AG09319 (cell line): ENCODE data around the gene SYTL2.

ENCODE experiments used
- DNase-seq: peaks from one replicate; pipeline ENCODE4 v3.0.0-alpha.2; 2010; ENCODE audit warnings: low read depth; ENCODE audit errors: extremely low read depth
- CTCF ChIP-seq: IDR thresholded peaks from 2 replicates; pipeline ENCODE4 v1.5.1; 2011; ENCODE audit warnings: low read depth, mild to moderate bottlenecking, inconsistent platforms, low read length, moderate library complexity

Gene SYTL2

DNA sequence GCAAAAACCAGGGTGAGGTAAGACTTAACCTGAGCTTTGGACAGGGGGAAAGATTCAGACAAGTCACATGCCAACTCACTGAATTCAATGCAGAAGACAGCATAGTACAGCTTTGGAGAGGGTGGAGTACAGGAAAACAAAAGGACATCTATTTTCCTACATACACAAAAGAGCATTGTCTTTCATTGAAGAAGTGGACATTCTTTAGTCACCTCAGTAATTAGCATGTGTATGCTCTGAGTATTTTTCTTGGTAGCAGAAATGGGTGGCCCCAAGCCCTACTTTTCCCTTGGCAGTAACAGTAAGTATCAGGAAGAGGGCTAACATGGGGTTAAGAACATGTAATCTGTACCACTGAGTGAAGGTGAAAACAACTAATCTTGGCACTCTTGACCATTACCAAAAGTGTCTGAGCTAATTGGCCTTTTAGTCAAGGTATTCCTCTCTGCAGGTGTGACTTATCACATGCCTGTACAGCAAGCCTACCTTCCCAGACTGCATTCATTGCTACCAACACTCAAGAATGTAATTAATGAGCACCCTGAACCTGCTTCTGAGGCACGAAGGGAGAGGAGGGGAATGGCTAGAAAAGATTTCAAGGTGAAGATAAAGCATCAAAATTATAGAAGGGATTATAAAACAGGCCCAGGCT is 33.9 kb downstream of the SYTL2 start:
- no peak for TF ChIP-seq CTCF
- DNase-seq, result no peak

DNA sequence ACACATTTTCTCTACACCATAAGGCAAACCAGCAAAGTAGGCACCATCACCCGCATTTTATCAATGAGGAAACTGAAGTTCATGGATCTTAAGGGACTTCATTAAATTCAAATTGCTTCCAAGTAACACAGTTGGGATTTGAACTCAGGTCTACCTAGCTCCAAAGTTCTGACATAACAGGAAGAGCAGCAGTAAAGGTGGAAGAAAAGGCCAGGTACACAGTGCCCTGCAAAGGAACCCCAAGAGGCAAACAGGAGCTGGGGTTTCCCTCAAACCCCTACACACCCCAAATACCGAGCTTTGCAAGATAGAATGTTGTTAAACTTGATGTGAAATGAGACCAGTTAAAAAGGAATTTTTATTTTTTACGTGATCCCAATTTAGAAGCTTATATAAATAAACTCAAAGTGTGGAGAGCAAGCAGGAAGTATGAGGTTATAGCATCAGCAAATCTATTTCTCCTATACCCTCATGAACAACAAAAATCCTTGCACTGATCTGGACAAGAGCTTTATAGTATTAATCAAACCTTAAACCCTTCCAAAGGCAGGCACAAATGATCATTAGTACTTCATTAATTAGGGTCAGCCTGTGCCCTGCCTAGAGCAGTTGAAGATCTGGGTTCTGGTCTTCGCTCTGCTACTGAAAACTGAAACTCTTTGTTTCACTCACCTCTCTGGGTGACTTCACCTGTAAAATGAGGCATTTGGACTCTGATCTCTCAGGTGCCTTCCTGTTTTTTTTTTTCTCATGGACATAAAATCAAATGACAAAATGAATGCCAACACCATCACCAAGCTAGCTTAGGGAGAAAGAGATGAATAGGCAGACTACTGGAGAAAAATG is 36.5 kb downstream of the SYTL2 start:
- DNase-seq, result no peak
- no peak for TF ChIP-seq CTCF

- peak; percentile 42 for DNase-seq
- no peak for TF ChIP-seq CTCF
Observed at GRCh38 chr11:85772695-85773094, 38.2 kb downstream of the SYTL2 start.

GRCh38 chr11:85771568-85771967 is 39.4 kb downstream of the SYTL2 start:
- no peak for DNase-seq
- no peak for TF ChIP-seq CTCF

- DNase-seq, result no peak
- TF ChIP-seq CTCF, result no peak
Observed at GRCh38 chr11:85769771-85770170, 41.2 kb downstream of the SYTL2 start.

GRCh38 chr11:85768473-85769146 is 42.3 kb downstream of the SYTL2 start:
- no peak for DNase-seq
- no peak for TF ChIP-seq CTCF
